Measurements from ENCODE around the gene DPH6.

The DPH6 gene

DNA sequence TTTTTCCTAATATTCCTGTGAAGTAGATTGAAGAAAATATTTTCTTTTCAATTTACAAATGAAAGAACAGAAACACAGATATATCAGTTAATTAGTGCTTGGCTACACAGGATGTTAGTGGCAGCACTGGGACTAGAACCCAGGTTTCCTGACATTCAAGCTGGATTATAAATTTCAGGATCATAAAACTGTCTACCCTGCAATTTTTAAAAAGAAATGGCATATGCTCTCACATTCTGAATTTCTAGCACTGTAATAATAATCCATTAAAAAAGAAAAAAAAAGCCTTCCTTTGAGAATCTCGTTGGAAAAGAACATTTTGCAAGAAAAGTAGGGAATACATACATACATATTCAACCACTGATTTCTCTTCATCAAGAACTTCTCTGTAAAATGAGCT is 9.3 kb upstream of the DPH6 start:
- no peak for ATAC-seq
- TF ChIP-seq PPARA (CRISPR knock-in tag; IDR thresholded peaks at IDR 0.05; ENCODE audit: borderline replicate concordance), result no peak
- TF ChIP-seq TOX (CRISPR knock-in tag; IDR thresholded peaks at IDR 0.05; ENCODE audit: borderline replicate concordance), result no peak
- TF ChIP-seq, protein P1, sequence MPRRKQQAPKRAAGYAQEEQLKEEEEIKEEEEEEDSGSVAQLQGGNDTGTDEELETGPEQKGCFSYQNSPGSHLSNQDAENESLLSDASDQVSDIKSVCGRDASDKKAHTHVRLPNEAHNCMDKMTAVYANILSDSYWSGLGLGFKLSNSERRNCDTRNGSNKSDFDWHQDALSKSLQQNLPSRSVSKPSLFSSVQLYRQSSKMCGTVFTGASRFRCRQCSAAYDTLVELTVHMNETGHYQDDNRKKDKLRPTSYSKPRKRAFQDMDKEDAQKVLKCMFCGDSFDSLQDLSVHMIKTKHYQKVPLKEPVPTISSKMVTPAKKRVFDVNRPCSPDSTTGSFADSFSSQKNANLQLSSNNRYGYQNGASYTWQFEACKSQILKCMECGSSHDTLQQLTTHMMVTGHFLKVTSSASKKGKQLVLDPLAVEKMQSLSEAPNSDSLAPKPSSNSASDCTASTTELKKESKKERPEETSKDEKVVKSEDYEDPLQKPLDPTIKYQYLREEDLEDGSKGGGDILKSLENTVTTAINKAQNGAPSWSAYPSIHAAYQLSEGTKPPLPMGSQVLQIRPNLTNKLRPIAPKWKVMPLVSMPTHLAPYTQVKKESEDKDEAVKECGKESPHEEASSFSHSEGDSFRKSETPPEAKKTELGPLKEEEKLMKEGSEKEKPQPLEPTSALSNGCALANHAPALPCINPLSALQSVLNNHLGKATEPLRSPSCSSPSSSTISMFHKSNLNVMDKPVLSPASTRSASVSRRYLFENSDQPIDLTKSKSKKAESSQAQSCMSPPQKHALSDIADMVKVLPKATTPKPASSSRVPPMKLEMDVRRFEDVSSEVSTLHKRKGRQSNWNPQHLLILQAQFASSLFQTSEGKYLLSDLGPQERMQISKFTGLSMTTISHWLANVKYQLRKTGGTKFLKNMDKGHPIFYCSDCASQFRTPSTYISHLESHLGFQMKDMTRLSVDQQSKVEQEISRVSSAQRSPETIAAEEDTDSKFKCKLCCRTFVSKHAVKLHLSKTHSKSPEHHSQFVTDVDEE (CRISPR knock-in tag; IDR thresholded peaks at IDR 0.05), result no peak
- TF ChIP-seq ISL1 (CRISPR knock-in tag; IDR thresholded peaks at IDR 0.05), result no peak
- no peak for TF ChIP-seq BACH2 (CRISPR knock-in tag; IDR thresholded peaks at IDR 0.05; ENCODE audit: borderline replicate concordance)
- TF ChIP-seq ZNF8 (CRISPR knock-in tag; IDR thresholded peaks at IDR 0.05), result no peak
- no peak for TF ChIP-seq OSR1 (CRISPR knock-in tag; IDR thresholded peaks at IDR 0.05)
- TF ChIP-seq, protein P2, sequence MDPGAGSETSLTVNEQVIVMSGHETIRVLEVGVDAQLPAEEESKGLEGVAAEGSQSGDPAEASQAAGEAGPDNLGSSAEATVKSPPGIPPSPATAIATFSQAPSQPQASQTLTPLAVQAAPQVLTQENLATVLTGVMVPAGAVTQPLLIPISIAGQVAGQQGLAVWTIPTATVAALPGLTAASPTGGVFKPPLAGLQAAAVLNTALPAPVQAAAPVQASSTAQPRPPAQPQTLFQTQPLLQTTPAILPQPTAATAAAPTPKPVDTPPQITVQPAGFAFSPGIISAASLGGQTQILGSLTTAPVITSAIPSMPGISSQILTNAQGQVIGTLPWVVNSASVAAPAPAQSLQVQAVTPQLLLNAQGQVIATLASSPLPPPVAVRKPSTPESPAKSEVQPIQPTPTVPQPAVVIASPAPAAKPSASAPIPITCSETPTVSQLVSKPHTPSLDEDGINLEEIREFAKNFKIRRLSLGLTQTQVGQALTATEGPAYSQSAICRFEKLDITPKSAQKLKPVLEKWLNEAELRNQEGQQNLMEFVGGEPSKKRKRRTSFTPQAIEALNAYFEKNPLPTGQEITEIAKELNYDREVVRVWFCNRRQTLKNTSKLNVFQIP (CRISPR knock-in tag; IDR thresholded peaks at IDR 0.05; ENCODE audit: borderline replicate concordance, low read depth), result no peak
- no peak for TF ChIP-seq CSDC2 (CRISPR knock-in tag; IDR thresholded peaks at IDR 0.05)
- TF ChIP-seq ZNF70 (CRISPR knock-in tag; IDR thresholded peaks at IDR 0.05), result no peak
- TF ChIP-seq ARNTL (CRISPR knock-in tag; IDR thresholded peaks at IDR 0.05; ENCODE audit: borderline replicate concordance, low read depth), result no peak
- no peak for TF ChIP-seq ZC3H10 (CRISPR knock-in tag; IDR thresholded peaks at IDR 0.05)
- TF ChIP-seq, protein P3, sequence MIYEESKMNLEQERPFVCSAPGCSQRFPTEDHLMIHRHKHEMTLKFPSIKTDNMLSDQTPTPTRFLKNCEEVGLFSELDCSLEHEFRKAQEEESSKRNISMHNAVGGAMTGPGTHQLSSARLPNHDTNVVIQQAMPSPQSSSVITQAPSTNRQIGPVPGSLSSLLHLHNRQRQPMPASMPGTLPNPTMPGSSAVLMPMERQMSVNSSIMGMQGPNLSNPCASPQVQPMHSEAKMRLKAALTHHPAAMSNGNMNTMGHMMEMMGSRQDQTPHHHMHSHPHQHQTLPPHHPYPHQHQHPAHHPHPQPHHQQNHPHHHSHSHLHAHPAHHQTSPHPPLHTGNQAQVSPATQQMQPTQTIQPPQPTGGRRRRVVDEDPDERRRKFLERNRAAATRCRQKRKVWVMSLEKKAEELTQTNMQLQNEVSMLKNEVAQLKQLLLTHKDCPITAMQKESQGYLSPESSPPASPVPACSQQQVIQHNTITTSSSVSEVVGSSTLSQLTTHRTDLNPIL (CRISPR knock-in tag; IDR thresholded peaks at IDR 0.05; ENCODE audit: low read depth), result no peak
- TF ChIP-seq, protein P4, sequence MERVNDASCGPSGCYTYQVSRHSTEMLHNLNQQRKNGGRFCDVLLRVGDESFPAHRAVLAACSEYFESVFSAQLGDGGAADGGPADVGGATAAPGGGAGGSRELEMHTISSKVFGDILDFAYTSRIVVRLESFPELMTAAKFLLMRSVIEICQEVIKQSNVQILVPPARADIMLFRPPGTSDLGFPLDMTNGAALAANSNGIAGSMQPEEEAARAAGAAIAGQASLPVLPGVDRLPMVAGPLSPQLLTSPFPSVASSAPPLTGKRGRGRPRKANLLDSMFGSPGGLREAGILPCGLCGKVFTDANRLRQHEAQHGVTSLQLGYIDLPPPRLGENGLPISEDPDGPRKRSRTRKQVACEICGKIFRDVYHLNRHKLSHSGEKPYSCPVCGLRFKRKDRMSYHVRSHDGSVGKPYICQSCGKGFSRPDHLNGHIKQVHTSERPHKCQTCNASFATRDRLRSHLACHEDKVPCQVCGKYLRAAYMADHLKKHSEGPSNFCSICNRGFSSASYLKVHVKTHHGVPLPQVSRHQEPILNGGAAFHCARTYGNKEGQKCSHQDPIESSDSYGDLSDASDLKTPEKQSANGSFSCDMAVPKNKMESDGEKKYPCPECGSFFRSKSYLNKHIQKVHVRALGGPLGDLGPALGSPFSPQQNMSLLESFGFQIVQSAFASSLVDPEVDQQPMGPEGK (CRISPR knock-in tag; IDR thresholded peaks at IDR 0.05; ENCODE audit: borderline replicate concordance), result no peak
- TF ChIP-seq GLIS3 (CRISPR knock-in tag; IDR thresholded peaks at IDR 0.05), result no peak
- TF ChIP-seq ESRRG (CRISPR knock-in tag; IDR thresholded peaks at IDR 0.05), result no peak
- TF ChIP-seq ZNF565 (CRISPR knock-in tag; conservative IDR thresholded peaks at IDR 0.05; ENCODE audit: low read depth), result no peak
- TF ChIP-seq, protein P5, sequence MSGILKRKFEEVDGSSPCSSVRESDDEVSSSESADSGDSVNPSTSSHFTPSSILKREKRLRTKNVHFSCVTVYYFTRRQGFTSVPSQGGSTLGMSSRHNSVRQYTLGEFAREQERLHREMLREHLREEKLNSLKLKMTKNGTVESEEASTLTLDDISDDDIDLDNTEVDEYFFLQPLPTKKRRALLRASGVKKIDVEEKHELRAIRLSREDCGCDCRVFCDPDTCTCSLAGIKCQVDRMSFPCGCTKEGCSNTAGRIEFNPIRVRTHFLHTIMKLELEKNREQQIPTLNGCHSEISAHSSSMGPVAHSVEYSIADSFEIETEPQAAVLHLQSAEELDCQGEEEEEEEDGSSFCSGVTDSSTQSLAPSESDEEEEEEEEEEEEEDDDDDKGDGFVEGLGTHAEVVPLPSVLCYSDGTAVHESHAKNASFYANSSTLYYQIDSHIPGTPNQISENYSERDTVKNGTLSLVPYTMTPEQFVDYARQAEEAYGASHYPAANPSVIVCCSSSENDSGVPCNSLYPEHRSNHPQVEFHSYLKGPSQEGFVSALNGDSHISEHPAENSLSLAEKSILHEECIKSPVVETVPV (CRISPR knock-in tag; IDR thresholded peaks at IDR 0.05), result no peak
- TF ChIP-seq SNAI2 (CRISPR knock-in tag; IDR thresholded peaks at IDR 0.05), result no peak
- no peak for TF ChIP-seq ZFP3 (CRISPR knock-in tag; IDR thresholded peaks at IDR 0.05)

DNA sequence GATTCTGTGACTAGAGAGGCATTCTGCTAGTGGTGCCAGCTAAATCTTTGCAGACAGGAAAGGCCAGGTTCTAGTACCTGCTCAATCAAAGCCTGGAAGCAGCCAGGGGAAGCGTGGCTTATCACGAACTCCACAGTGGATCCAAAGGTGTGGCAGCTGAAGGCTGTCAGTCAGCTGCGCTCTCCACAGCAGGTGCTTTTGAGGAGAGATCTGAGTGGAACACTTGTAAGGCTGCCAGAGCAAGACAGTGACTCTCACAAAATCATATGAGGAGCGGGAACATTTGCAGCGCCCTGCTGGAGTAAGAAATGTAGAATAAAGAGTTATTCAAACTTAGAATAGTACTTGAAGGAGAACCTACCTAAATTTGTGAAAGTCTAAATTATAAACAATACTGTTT is 5.0 kb upstream of the DPH6 start:
- no peak for TF ChIP-seq BACH2 (CRISPR knock-in tag; IDR thresholded peaks at IDR 0.05; ENCODE audit: borderline replicate concordance)
- no peak for TF ChIP-seq ZFP30 (CRISPR knock-in tag; IDR thresholded peaks at IDR 0.05)
- TF ChIP-seq OSR1 (CRISPR knock-in tag; IDR thresholded peaks at IDR 0.05), result no peak
- TF ChIP-seq ZC3H10 (CRISPR knock-in tag; IDR thresholded peaks at IDR 0.05), result no peak
- TF ChIP-seq PPARA (CRISPR knock-in tag; IDR thresholded peaks at IDR 0.05; ENCODE audit: borderline replicate concordance), result no peak
- TF ChIP-seq, protein P5 (CRISPR knock-in tag; IDR thresholded peaks at IDR 0.05), result no peak
- TF ChIP-seq CSDC2 (CRISPR knock-in tag; IDR thresholded peaks at IDR 0.05), result no peak
- TF ChIP-seq, protein P3 (CRISPR knock-in tag; IDR thresholded peaks at IDR 0.05; ENCODE audit: low read depth), result no peak
- TF ChIP-seq, protein P4 (CRISPR knock-in tag; IDR thresholded peaks at IDR 0.05; ENCODE audit: borderline replicate concordance), result no peak
- no peak for ATAC-seq
